Measurements from ENCODE around the gene SMAD9. TPM values are rescaled to one million over a fixed set of nuclear protein-coding genes. Genes with fewer than 3 reads are reported as not detected.

The SMAD9 gene
- total RNA-seq, 4 donors from 2014 or later, result 0.88 to 7.8 (median 2.9) TPM

DNA sequence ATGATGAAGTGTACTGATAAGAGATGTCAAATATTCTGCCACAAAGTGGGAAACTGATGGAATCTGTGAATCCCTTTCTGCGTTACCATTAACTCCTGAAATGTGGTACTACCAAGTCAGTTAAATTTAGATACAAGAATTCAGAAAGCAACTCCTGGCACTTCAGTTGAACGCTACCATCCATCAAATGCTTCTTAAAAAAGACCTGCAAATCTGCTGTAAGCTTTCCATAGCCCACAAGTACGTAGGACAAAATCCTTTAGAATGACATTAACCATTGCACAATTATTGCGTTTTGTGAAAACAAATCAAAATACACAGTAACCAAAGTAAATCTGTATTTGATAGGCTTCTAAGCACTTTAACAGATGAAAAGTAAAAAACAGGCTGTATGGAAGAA lies 5.4 kb downstream of the SMAD9 start:
- Histone ChIP-seq H3K4me3 (no peak overlapping the region), H3K9me3 (no peaks in the 10 kb centered on the region), H3K27ac (no peak overlapping the region), H3K27me3 (peaks cover 0 to 37% (median 0%) of the 10 kb centered on the region in 4 donors), H3K4me1 (peaks cover 0 to 26% (median 0%) of the 10 kb centered on the region in 3 donors), H3K36me3 (no peaks in the 10 kb centered on the region)
- TF ChIP-seq, protein P1, sequence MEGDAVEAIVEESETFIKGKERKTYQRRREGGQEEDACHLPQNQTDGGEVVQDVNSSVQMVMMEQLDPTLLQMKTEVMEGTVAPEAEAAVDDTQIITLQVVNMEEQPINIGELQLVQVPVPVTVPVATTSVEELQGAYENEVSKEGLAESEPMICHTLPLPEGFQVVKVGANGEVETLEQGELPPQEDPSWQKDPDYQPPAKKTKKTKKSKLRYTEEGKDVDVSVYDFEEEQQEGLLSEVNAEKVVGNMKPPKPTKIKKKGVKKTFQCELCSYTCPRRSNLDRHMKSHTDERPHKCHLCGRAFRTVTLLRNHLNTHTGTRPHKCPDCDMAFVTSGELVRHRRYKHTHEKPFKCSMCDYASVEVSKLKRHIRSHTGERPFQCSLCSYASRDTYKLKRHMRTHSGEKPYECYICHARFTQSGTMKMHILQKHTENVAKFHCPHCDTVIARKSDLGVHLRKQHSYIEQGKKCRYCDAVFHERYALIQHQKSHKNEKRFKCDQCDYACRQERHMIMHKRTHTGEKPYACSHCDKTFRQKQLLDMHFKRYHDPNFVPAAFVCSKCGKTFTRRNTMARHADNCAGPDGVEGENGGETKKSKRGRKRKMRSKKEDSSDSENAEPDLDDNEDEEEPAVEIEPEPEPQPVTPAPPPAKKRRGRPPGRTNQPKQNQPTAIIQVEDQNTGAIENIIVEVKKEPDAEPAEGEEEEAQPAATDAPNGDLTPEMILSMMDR (IDR thresholded peaks at IDR 0.05), result no peak
- no peak for TF ChIP-seq POLR2A (IDR thresholded peaks at IDR 0.05)
- WGBS, 2 donors, result 86 to 90% methylated on average over 4 of the region's 4 CpGs
- intact Hi-C loops (cut with DNase I), result no loop called here
- no peak for DNase-seq

DNA sequence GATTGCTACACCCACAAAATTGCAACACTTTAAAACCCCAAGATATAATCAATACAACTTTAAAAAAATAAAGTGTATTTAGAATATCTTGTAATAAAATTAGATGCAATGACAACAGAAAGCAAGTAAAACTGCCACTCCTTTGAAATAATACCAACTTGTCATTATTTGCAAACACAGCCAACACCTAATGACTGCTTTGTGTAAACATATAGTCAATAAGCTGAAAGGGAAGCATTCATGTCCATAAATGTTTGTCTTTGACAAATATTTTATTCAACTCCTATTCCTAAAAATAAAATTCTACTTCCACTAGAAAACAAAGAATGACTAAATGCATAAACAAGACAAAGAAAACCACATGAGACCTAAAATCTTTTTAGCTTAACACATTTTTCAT lies 6.6 kb downstream of the SMAD9 start:
- Histone ChIP-seq H3K4me3 (no peak overlapping the region), H3K27me3 (peaks cover 0 to 25% (median 0%) of the 10 kb centered on the region in 4 donors), H3K4me1 (peaks cover 0 to 14% (median 0%) of the 10 kb centered on the region in 3 donors), H3K27ac (no peak overlapping the region), H3K9me3 (no peaks in the 10 kb centered on the region), H3K36me3 (no peaks in the 10 kb centered on the region)
- no peak for TF ChIP-seq POLR2A (IDR thresholded peaks at IDR 0.05)
- TF ChIP-seq, protein P1 (IDR thresholded peaks at IDR 0.05), result no peak
- intact Hi-C loops (cut with DNase I), result no loop called here
- DNase-seq, result no peak

DNA sequence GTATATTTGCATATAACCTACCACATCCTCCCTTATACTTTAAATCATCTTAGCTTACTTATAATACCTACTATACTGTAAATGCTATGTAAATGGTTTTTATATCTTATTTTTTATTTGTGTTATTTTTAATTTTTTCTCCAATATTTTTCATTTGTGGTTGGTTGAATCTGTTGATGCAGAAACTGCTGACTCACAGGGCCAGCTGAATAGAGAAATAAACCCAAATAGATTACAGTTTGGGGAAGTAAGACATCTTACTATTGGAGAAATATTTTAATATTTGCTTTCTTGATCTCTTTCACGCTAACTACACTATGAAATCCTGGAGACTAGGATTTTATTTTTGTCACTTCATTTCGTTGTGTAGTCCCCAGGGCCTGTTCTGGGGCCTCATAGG lies 7.1 kb downstream of the SMAD9 start:
- 51 to 58% methylated on average over 2 of the region's 2 CpGs for WGBS, 2 donors
- no peak for DNase-seq
- no peak overlapping the region for H3K27ac ChIP-seq
- TF ChIP-seq, protein P1 (IDR thresholded peaks at IDR 0.05), result no peak
- no peak for TF ChIP-seq POLR2A (IDR thresholded peaks at IDR 0.05)
- no peaks in the 10 kb centered on the region for H3K36me3 ChIP-seq
- no peak overlapping the region for H3K4me3 ChIP-seq
- peaks cover 0 to 24% (median 0%) of the 10 kb centered on the region in 4 donors for H3K27me3 ChIP-seq
- peaks cover 0 to 9% (median 0%) of the 10 kb centered on the region in 3 donors for H3K4me1 ChIP-seq
- H3K9me3 ChIP-seq, result no peaks in the 10 kb centered on the region
- intact Hi-C loops (cut with DNase I), result no loop called here

DNA sequence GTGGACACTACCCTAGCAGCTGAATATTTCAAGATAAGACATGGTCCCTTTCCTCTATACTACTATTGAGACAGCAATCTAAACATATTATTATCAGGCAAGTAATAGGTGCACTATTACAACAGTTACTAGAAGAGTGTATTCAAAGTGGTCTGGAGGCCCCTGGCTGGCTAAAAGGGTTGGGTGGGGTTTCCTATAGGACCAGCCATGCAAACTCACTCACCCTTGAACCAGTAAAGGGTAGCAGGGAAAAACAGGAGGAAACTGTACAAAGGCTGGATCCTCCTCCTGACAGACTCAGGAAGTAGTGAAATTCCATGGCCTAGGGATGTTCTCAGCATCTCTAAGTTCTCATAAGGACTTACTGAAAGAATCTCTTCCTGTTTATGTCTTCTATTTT lies 7.7 kb downstream of the SMAD9 start:
- H3K4me1 ChIP-seq, result peaks cover 0 to 4% (median 0%) of the 10 kb centered on the region in 3 donors
- H3K4me3 ChIP-seq, result no peak overlapping the region
- peaks cover 0 to 19% (median 0%) of the 10 kb centered on the region in 4 donors for H3K27me3 ChIP-seq
- TF ChIP-seq, protein P1 (IDR thresholded peaks at IDR 0.05), result no peak
- TF ChIP-seq POLR2A (IDR thresholded peaks at IDR 0.05), result no peak
- H3K27ac ChIP-seq, result no peak overlapping the region
- no peaks in the 10 kb centered on the region for H3K36me3 ChIP-seq
- no peak for DNase-seq
- intact Hi-C loops (cut with DNase I), result no loop called here
- H3K9me3 ChIP-seq, result no peaks in the 10 kb centered on the region

DNA sequence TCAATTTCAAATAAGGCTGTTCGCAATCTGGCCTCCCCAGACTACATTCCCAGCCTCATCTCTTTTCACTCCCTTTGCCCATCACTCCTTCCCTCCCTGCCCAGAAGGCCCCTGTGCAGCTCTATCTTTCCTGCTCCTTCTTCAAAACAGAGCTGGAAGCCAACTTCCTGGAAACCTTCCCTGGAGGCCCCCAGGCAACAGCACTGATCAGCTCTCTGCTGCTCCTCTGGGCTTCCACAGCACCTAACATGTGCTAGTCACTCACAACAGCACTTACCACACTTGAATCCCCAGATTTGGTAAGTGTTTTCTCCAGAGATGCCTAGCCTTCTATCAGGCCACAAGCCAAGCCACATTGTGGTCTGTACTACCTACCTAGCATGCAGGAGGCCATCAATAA lies 9.5 kb downstream of the SMAD9 start:
- Histone ChIP-seq H3K9me3 (no peaks in the 10 kb centered on the region), H3K4me3 (no peak overlapping the region), H3K27ac (no peak overlapping the region), H3K4me1 (no peaks in the 10 kb centered on the region), H3K36me3 (no peaks in the 10 kb centered on the region), H3K27me3 (peaks cover 0 to 5% (median 0%) of the 10 kb centered on the region in 4 donors)
- intact Hi-C loops (cut with DNase I), result no loop called here
- DNase-seq, result no peak
- 100% methylated on average over 1 of the region's 1 CpG for WGBS, 2 donors
- TF ChIP-seq POLR2A (IDR thresholded peaks at IDR 0.05), result no peak
- TF ChIP-seq, protein P1 (IDR thresholded peaks at IDR 0.05), result no peak

Measured in esophagus squamous epithelium (tissue), 5 donors.